ENCODE results near the gene TLK1. TPM values are rescaled to one million over a fixed set of nuclear protein-coding genes. Genes with fewer than 3 reads are reported as not detected.

Gene TLK1
- total RNA-seq, 2 experiments from 2014 or later = 53.9 to 56.0 TPM

DNA sequence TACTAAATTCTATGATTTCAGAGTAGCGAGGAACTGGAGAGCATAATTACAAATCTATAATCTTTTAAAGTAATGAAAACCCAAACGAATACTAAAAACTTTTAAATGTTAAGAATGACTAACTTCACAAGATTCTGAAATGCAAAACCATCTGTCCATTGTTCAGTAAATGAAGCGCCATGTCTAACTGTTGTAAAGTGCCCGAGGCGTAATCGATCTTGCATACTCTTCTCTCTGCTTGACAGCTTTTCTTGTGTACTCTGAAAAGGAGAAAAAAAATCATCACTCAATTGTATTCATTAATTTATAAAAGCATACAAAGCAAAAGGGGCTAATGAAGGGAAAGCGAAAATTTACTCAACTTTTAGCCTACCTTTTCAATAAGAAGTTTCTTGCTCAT is 111.0 kb downstream of the TLK1 start:
- POLR2A ChIA-PET = no interaction called here
- CTCF ChIA-PET = no interaction called here
- peaks cover 45% of the 10 kb centered on the region for H3K36me3 Mint-ChIP-seq (ENCODE audit: low read depth)
- peaks cover 3% of the 10 kb centered on the region for H3K4me1 Mint-ChIP-seq (ENCODE audit: low read depth)
- ATAC-seq (no peak), DNase-seq (no peak)
- no peaks in the 10 kb centered on the region for H3K9me3 Mint-ChIP-seq
- no peaks in the 10 kb centered on the region for H3K27me3 Mint-ChIP-seq
- intact Hi-C loops (cut with micrococcal nuclease) = no loop called here
- H3K27ac Mint-ChIP-seq = no peak overlapping the region
- TF ChIP-seq, protein P1, sequence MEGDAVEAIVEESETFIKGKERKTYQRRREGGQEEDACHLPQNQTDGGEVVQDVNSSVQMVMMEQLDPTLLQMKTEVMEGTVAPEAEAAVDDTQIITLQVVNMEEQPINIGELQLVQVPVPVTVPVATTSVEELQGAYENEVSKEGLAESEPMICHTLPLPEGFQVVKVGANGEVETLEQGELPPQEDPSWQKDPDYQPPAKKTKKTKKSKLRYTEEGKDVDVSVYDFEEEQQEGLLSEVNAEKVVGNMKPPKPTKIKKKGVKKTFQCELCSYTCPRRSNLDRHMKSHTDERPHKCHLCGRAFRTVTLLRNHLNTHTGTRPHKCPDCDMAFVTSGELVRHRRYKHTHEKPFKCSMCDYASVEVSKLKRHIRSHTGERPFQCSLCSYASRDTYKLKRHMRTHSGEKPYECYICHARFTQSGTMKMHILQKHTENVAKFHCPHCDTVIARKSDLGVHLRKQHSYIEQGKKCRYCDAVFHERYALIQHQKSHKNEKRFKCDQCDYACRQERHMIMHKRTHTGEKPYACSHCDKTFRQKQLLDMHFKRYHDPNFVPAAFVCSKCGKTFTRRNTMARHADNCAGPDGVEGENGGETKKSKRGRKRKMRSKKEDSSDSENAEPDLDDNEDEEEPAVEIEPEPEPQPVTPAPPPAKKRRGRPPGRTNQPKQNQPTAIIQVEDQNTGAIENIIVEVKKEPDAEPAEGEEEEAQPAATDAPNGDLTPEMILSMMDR (IDR thresholded peaks at IDR 0.05) = no peak
- no peak overlapping the region for H3K4me3 Mint-ChIP-seq

GRCh38 chr2:171046048-171046560 is 114.6 kb downstream of the TLK1 start:
- TF ChIP-seq, protein P1 (IDR thresholded peaks at IDR 0.05) = no peak
- peaks cover 51% of the 10 kb centered on the region for H3K36me3 Mint-ChIP-seq (ENCODE audit: low read depth)
- intact Hi-C loops (cut with micrococcal nuclease) = no loop called here
- no peak for ATAC-seq
- H3K4me3 Mint-ChIP-seq = no peak overlapping the region
- POLR2A ChIA-PET = no interaction called here
- no peak overlapping the region for H3K27ac Mint-ChIP-seq
- no peak for DNase-seq
- no peaks in the 10 kb centered on the region for H3K27me3 Mint-ChIP-seq
- CTCF ChIA-PET = no interaction called here
- H3K9me3 Mint-ChIP-seq = no peaks in the 10 kb centered on the region
- peaks cover 27% of the 10 kb centered on the region for H3K4me1 Mint-ChIP-seq (ENCODE audit: low read depth)

DNA sequence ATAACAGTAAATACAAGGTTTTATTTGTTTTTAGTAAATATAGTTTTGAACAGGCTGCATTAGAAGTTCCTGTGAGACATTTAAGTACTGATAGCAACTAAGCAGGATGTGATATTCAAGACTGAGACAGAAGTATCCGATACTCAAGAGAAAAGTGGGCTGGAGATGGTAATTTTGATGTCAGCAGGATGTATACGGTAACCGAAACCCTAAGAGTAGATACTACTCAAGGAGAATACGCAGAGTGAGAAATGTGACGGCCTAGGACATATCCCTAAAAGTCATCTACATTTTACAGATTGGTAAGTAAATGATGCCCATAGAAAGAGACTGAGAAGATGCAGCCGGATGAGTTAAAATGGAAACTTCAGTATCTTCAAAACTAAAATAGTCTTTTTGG is 116.3 kb downstream of the TLK1 start:
- no peaks in the 10 kb centered on the region for H3K27me3 Mint-ChIP-seq
- peaks cover 50% of the 10 kb centered on the region for H3K36me3 Mint-ChIP-seq (ENCODE audit: low read depth)
- intact Hi-C loops (cut with micrococcal nuclease) = no loop called here
- POLR2A ChIA-PET = no interaction called here
- H3K4me3 Mint-ChIP-seq = no peak overlapping the region
- DNase-seq = no peak
- CTCF ChIA-PET = no interaction called here
- TF ChIP-seq, protein P1 (IDR thresholded peaks at IDR 0.05) = no peak
- peak overlapping the region; percentile 27 for H3K27ac Mint-ChIP-seq
- no peaks in the 10 kb centered on the region for H3K9me3 Mint-ChIP-seq
- peaks cover 27% of the 10 kb centered on the region for H3K4me1 Mint-ChIP-seq (ENCODE audit: low read depth)
- ATAC-seq = peak; percentile 30

- intact Hi-C loops (cut with micrococcal nuclease) = no loop called here
- TF ChIP-seq, protein P1 (IDR thresholded peaks at IDR 0.05) = no peak
- H3K27ac Mint-ChIP-seq = peak overlapping the region; percentile 78
- ATAC-seq (no peak), DNase-seq (no peak)
- H3K36me3 Mint-ChIP-seq (ENCODE audit: low read depth) = peaks cover 56% of the 10 kb centered on the region
- CTCF ChIA-PET = interaction anchor here (0.6 kb wide), 1 partner anchor 202 kb away, joined by 3 read pairs; no protein-coding TSS in a partner anchor
- POLR2A ChIA-PET = no interaction called here
- no peaks in the 10 kb centered on the region for H3K9me3 Mint-ChIP-seq
- no peaks in the 10 kb centered on the region for H3K27me3 Mint-ChIP-seq
- peaks cover 27% of the 10 kb centered on the region for H3K4me1 Mint-ChIP-seq (ENCODE audit: low read depth)
- H3K4me3 Mint-ChIP-seq = no peak overlapping the region
Observed at GRCh38 chr2:171042253-171042969, 118.3 kb downstream of the TLK1 start.

DNA sequence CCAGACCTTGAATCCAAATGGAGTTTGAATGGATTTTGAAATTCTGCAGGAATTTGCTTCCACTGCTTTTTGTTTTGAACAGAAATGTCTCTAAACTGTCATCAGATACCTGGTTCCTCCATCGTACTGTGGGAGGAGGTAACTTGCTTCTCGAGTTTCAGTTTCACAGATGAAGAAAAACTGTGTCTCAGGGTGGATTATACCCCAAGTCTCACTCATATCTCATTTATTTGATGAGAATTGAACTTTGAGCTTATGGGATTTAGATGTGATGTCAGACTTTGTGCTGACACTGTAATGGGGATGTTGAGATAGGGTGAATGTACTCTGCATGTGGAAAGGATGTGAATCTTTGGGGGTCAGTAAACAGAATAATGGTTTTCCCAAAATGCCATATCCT is 124.2 kb downstream of the TLK1 start:
- ATAC-seq (no peak), DNase-seq (no peak)
- H3K27ac Mint-ChIP-seq = peak overlapping the region; percentile 15
- CTCF ChIA-PET = no interaction called here
- H3K36me3 Mint-ChIP-seq (ENCODE audit: low read depth) = peaks cover 69% of the 10 kb centered on the region
- peaks cover 13% of the 10 kb centered on the region for H3K4me1 Mint-ChIP-seq (ENCODE audit: low read depth)
- no peaks in the 10 kb centered on the region for H3K27me3 Mint-ChIP-seq
- no peak overlapping the region for H3K4me3 Mint-ChIP-seq
- H3K9me3 Mint-ChIP-seq = peaks cover 11% of the 10 kb centered on the region
- POLR2A ChIA-PET = no interaction called here
- TF ChIP-seq, protein P1 (IDR thresholded peaks at IDR 0.05) = no peak
- intact Hi-C loops (cut with micrococcal nuclease) = no loop called here
